ENCODE data around the gene SEMA6A.

The SEMA6A gene

GRCh38 chr5:116449458-116449857 lies 125.2 kb downstream of the SEMA6A start:
- TF ChIP-seq GATA2 (IDR thresholded peaks at IDR 0.05; ENCODE audit: low read depth, low read length) = no peak
- no peak for TF ChIP-seq GATA3 (IDR thresholded peaks at IDR 0.05; ENCODE audit: low read depth, low read length)

- TF ChIP-seq GATA2 (IDR thresholded peaks at IDR 0.05; ENCODE audit: low read depth, low read length) = no peak
- TF ChIP-seq GATA3 (IDR thresholded peaks at IDR 0.05; ENCODE audit: low read depth, low read length) = no peak
Measured at GRCh38 chr5:116448870-116449427, 125.7 kb downstream of the SEMA6A start.

DNA sequence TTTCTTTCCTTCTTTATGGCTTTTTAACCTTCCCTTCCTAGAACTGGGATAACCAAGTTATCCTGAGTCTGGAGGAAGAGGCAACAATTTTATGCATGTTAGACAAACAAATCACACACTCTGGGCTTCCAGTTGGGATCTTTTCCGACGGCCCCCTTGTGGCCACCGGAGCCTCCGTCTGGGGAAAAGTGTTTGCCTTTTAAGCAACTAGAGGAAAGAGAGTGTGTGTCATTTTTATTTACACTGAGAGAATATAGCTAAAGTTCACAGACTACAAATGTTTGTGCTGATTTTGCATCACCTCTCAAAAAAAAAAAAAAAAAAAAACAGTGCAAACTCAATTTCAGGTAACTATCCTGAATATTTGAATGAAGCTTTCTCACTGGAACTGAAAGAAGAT lies 126.2 kb downstream of the SEMA6A start:
- TF ChIP-seq GATA2 (IDR thresholded peaks at IDR 0.05; ENCODE audit: low read depth, low read length) = no peak
- no peak for TF ChIP-seq GATA3 (IDR thresholded peaks at IDR 0.05; ENCODE audit: low read depth, low read length)

GRCh38 chr5:116446356-116447005 lies 128.1 kb downstream of the SEMA6A start:
- TF ChIP-seq GATA3 (IDR thresholded peaks at IDR 0.05; ENCODE audit: low read depth, low read length) (no peak), GATA2 (IDR thresholded peaks at IDR 0.05; ENCODE audit: low read depth, low read length) (no peak)

- no peak for TF ChIP-seq GATA2 (IDR thresholded peaks at IDR 0.05; ENCODE audit: low read depth, low read length)
- TF ChIP-seq GATA3 (IDR thresholded peaks at IDR 0.05; ENCODE audit: low read depth, low read length) = no peak
Measured at GRCh38 chr5:116445311-116445710, 129.3 kb downstream of the SEMA6A start.

GRCh38 chr5:116444373-116445295 lies 130.0 kb downstream of the SEMA6A start:
- TF ChIP-seq GATA3 (IDR thresholded peaks at IDR 0.05; ENCODE audit: low read depth, low read length) (no peak), GATA2 (IDR thresholded peaks at IDR 0.05; ENCODE audit: low read depth, low read length) (no peak)

GRCh38 chr5:116442931-116443551 lies 131.6 kb downstream of the SEMA6A start:
- TF ChIP-seq GATA2 (IDR thresholded peaks at IDR 0.05; ENCODE audit: low read depth, low read length) (no peak), GATA3 (IDR thresholded peaks at IDR 0.05; ENCODE audit: low read depth, low read length) (no peak)

DNA sequence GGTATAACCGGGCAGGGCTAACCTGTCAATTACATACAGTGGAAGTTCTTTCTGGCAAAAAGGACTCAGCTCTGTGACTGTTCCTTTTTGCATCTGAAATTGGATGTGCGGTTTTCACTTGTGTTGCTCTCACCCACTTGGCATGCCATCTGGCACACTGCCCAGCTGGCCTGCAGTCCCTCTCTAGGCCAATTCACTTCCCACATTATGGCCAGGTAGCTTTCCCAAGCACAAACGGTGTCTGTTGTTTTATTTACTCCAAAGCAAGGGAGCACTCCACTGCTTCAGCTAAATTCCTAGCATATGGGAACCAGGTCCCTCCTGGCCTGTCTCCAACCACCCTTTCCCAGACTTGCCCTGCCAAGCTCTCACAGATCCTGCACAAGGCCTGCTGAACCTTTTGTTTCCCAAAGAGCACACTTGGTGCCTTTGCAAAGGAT lies 132.5 kb downstream of the SEMA6A start:
- TF ChIP-seq GATA2 (IDR thresholded peaks at IDR 0.05; ENCODE audit: low read depth, low read length) (no peak), GATA3 (IDR thresholded peaks at IDR 0.05; ENCODE audit: low read depth, low read length) (no peak)

GRCh38 chr5:116441223-116441622 lies 133.4 kb downstream of the SEMA6A start:
- TF ChIP-seq GATA2 (IDR thresholded peaks at IDR 0.05; ENCODE audit: low read depth, low read length) (no peak), GATA3 (IDR thresholded peaks at IDR 0.05; ENCODE audit: low read depth, low read length) (no peak)

GRCh38 chr5:116440457-116441001 lies 134.1 kb downstream of the SEMA6A start:
- TF ChIP-seq GATA3 (IDR thresholded peaks at IDR 0.05; ENCODE audit: low read depth, low read length) = no peak
- TF ChIP-seq GATA2 (IDR thresholded peaks at IDR 0.05; ENCODE audit: low read depth, low read length) = no peak

- TF ChIP-seq GATA3 (IDR thresholded peaks at IDR 0.05; ENCODE audit: low read depth, low read length) = no peak
- no peak for TF ChIP-seq GATA2 (IDR thresholded peaks at IDR 0.05; ENCODE audit: low read depth, low read length)
Measured at GRCh38 chr5:116439905-116440304, 134.7 kb downstream of the SEMA6A start.

DNA sequence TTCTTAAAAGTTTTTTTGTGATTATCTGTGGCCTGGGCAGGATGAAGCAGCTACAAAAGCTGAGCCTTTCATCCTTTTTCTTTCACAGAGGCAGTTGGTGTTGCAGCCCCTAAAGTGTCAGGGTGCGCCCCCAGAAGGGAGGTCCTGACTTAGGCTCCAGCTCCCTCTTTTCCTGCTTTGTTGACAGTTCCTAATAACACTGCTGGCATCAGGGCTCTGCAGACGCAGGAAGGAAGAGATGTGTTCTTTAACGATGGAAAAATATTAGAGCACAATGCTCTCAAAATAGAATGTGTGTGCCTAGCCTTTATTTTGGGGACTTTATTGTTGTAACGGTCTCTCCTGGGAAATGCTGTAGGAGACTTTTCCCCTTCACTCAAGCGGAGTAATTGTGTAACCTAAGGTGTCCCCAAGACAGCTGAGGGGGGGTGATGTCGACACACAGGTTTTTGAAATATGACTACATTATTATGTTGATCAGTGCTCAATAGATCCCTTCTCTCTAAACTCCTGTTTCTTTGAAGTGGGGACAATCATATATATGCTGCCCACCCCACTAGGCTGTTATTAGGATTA lies 135.6 kb downstream of the SEMA6A start:
- TF ChIP-seq GATA2 (IDR thresholded peaks at IDR 0.05; ENCODE audit: low read depth, low read length) = no peak
- no peak for TF ChIP-seq GATA3 (IDR thresholded peaks at IDR 0.05; ENCODE audit: low read depth, low read length)

DNA sequence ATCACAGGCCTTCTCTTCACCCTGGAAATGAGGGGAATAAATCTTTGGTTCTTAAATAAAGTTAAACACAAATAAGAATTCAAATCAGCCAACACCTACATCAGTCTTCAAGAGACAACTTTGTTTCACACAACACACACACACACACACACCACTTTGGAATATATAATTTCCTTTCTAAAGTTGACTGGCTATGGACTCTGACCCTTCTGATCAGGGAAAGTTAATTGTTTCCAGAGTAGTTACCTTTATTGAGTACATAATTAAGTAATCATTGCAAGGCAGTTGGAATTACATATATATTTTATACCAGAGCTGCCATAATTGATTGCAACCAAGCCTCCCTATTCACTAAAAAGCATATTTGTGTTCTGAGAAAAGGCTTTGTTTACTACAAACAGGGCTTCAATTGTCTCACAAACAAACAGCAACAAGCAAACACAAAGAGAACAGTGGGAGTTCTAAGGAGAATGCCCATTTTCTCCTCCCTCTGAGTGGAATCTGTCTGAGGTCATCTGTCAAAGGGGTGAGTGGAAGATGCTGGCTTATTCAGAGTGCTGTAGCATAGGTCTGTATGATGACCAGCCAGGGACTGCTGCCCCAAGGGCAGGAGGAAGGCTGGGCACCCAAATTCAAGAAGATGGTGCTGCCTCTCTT lies 136.6 kb downstream of the SEMA6A start:
- TF ChIP-seq GATA3 (IDR thresholded peaks at IDR 0.05; ENCODE audit: low read depth, low read length) = no peak
- no peak for TF ChIP-seq GATA2 (IDR thresholded peaks at IDR 0.05; ENCODE audit: low read depth, low read length)
